GM18867 (cell line): Measurements from ENCODE around the gene MASTL.
A peak's percentile ranks its signal among the peaks of the same experiment; 100 is the strongest.
"Not testable (repeated sequence)": the region's sequence is repeated elsewhere in the genome, so short reads cannot be mapped to it uniquely, and the experiment has no call there.

Experiments
- ATAC-seq: cut with Tn5 transposase; IDR thresholded peaks from one replicate; pipeline ENCODE4 v1.9.1; 2021; ENCODE audit warnings: mild to moderate bottlenecking, moderate library complexity; ENCODE audit not compliant: unreplicated experiment

MASTL gene

DNA sequence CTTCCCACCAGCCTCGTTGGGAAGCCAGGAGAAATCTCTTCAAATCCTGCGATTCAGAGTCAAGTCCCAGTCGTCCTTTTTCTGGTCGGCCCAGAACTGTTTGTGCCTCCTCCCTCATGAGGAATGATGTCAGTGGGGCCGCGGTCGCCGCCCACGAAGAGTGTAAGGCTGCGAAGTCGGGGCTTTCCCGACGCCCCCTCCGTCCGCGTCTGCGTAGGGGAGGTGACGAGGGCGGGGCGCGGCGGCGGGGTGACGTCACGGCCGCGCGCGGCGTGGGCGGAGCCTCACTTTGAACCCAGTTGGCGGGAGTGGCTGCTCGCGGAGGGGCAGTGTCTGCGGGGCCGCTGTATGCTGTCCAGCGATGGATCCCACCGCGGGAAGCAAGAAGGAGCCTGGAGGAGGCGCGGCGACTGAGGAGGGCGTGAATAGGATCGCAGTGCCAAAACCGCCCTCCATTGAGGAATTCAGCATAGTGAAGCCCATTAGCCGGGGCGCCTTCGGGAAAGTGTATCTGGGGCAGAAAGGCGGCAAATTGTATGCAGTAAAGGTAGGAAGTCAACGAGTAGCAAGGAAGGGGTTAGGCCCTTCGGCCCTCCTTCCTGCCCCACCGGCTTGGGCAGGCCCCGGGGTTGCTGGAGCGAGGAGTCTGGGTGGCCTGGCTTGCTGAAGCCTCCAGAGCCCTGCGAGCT, at the start of gene MASTL:
Gene MASTL, plus strand, starts transcription at position 287 of the 689 bp plus-strand sequence. Its CDS starts 75 bp downstream, at position 362.
- peak; percentile 80 for ATAC-seq

DNA sequence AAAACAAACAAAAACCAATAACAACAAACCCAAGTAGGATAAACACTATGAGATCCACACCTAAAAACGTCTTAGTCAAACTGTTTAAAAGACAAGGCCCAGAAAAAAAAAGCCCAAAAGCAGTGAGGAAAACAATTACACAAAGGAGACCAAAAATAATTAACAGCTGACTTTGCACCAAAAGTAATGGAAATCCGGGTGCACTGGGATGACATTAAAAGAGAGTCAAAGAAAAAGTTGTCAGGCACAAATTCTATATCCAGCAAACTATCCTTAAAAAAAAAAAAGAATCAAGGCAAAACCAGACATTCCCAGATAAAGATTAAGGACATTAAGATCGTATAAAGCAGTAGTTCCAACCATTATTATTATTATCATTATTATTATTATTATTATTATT, 47.0 kb upstream of the MASTL start:
- no peak for ATAC-seq

DNA sequence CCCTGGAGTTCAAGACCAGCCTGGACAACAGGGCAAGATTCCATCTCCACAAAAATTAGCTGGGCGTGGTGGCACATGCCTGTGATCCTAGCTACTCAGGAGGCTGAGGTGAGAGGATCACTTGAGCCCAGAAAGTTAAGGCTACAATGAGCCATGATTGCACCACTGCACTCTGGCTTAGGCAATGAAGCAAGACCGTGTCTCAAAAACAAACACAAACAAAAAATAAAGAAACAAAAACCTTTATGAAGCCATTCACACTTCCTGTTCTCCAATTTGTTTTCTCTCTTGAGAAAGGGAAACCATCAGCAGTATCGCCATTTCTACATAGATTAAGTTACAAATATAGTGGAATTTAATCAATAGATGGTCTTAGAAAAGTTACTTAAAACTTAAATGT, 20.8 kb upstream of the MASTL start:
- ATAC-seq: no peak

DNA sequence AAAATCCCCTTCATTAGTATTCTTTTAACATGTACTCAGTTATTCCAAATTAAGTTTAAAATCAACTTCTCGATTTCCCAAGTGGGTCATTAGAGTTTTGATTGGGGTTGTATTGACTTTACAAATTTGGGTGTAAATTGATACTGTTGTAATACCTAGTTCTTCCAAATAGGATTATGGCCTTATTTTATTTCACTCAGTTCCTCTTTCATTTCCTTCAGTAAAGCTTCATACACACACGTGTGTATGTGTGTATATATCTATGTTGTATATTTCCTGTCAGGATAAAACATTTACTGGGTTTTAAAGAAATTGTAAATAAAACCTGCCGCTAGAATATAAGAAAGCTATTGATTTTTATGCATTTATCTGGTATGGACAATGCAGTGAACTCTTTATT, 16.9 kb upstream of the MASTL start:
- ATAC-seq: no peak

DNA sequence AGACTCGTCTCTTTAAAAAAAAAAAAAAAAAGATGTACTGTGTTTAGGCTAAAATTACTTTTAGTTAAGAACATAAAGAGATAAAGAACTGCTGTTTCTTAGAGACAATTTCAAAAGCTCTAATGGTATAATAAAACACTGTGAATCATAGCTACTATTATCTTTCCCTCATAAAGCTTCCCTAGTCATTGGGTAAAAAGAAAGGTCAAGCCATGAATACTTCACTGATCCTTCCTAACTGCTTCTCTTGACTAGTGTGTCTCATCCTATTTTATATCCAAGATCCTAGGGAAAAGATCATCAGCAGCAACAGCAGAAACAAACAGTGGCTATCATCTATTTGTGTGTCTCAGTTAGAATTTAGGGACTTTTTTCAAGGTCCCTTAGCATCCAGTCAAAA, 11.5 kb upstream of the MASTL start:
- no peak for ATAC-seq

DNA sequence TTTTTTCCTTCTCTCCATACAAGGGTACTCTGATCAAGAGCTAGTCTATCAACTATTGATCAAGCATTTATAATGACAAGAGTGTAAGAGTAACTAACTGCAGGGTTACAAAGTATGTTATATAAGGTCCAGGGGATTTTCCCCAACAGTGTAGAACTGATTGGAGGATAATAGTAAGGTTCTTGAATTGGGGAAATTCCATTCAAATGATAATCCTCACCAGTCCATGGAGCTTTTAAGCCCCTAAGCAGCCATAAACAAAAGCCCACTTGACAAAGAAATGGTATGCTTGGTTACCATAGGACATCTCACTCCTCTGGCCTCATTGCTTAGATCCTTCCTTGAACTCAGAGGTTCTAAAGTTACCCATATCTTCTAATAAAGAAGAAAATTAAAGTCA, 9.2 kb upstream of the MASTL start:
- no peak for ATAC-seq

DNA sequence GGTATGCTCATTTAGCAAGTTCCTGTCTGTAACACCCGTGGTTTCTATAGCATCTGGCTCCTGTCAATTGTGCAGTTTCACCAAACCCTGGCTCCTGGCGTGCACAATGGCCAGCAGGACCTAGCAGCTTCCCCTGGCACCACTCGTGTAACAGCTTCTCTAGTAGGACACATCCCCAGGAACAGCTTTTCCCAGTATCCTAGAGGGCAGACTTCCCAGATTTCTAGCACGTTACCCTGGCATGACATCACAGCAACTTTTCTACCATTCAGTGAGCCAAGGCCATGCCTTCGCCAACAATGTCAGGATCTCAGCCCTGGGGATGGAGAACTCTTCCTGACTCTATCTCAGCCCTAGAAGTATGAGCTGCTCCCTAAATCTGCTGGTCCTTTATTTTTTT, 7.5 kb upstream of the MASTL start:
- ATAC-seq: no peak

DNA sequence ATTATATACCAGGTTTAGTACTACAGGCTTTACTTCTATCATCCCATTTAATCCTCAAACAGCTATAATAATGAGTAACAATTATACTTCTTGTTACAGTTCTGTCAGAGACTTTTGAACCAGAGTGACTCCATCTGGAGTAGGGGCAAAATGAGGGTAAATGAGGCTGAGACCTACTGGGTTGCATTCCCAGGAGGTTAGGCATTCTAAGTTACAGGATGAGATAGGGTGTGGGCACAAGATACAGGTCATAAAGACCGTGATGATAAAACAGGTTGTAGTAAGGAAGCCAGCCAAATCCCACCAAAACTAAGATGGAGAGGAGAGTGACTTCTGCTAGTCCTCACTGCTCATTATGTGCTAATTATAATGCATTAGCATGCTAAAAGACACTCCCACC, 4.9 kb upstream of the MASTL start:
- no peak for ATAC-seq

DNA sequence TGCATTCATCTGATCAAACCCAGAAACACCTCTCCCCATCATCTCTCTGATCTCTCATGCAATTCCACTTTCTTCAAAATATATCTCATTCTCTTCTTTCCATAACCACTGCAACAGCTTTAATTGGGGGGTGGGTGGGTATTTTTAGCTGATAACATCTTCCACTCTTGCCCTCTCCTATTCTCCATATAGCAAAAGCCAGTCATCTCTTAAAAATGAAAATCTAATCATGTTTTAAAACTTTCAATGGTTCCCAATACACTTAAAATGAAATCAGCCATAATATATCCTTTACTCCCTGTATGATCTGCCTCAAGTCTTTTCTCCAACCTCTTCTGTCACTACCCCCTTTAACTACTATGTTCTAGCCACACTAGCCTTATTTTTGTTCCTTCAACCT, 2.5 kb upstream of the MASTL start:
- ATAC-seq: no peak

DNA sequence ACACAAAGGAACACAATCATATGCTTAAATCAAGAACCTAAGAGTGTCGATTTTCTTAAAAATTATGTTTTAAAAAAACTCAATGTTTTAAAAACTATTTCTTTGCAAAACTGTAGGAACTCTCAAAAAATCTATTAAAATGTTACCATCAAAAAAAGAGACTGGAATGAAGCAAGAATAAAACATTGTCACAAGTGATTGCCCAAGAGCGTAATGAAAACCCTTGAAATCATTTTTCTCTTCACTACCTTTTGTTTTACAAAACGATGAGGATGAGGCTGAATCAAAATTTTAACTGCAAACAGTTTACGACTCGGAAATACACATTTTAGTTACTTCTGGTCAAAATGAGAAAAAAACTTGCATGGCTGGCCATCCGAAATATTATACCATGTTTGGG, 1.8 kb upstream of the MASTL start:
- ATAC-seq: no peak

DNA sequence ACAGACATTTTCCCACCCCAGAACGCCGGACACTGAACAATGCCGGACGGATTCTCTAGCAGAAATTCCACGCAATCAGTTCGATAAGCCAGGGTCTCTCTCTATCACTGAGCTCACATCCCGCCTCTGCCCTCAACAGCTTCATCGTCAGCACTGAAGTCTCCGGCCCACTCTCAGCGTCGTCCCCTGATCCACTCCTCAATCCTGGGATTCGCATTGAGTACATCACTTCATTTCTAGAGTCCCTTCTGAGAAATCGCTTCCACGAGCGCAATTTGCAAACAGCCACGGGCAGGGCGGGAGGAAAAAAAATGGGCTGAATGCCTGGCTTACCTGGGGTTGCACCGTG, 1.3 kb upstream of the MASTL start:
- peak; percentile 7 for ATAC-seq

DNA sequence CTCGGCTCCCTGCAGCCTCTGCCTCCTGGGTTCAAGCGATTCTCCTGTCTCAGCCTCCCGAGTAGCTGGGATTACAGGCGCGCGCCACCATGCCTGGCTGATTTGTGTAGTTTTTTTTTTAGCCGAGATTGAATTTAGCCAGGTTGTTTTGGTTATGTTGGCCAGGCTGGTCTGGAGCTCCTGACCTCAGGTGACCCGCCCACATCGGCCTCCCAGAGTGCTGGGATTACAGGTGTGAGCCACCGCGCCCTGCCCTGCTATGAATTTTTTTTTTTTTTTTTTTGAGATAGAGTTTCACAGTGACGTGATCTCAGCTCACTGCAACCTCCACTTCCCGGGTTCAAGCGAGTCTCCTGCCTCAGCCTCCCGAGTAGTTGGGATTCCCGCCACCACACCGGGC, 1.4 kb downstream of the MASTL start:
- ATAC-seq: not testable (repeated sequence)

DNA sequence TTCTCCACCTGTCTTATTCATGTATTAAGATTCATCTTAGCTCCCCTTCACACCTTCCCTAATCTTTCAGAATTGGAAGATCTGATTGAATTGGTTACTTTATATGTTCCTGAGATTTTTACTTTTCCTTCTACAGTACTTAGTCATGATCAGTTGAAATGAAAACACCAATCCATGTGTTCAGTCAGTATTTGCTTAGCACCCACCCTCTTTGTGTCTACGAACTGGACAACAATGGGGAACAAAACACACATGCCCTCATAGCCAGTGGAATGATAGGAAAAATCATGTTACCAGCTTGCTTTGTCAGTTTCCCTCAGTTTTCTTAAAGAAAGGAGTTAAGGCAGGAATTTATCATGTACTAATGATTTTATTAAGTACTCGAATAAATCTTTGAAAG, 2.0 kb downstream of the MASTL start:
- no peak for ATAC-seq

DNA sequence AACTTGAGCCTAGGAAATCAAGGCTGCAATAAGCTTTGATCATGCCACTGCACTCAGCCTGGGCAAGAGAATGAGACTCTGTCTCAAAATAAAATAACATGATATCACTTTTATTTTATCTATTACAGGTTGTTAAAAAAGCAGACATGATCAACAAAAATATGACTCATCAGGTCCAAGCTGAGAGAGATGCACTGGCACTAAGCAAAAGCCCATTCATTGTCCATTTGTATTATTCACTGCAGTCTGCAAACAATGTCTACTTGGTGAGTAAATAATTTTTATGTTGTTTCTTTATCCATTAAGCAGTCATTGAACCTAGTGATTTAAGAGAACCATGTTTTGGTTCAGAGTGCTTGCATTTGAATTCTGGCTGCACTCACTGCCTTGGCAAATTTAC, 3.3 kb downstream of the MASTL start:
- no peak for ATAC-seq

DNA sequence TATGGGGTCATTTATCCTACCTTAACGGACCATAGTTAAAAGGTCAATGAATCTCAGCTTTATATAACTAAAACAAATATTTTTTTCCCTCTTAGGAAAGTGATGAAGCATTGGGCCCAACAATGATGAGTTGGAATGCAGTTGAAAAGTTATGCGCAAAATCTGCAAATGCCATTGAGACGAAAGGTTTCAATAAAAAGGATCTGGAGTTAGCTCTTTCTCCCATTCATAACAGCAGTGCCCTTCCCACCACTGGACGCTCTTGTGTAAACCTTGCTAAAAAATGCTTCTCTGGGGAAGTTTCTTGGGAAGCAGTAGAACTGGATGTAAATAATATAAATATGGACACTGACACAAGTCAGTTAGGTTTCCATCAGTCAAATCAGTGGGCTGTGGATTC, 14.7 kb downstream of the MASTL start:
- ATAC-seq: no peak

DNA sequence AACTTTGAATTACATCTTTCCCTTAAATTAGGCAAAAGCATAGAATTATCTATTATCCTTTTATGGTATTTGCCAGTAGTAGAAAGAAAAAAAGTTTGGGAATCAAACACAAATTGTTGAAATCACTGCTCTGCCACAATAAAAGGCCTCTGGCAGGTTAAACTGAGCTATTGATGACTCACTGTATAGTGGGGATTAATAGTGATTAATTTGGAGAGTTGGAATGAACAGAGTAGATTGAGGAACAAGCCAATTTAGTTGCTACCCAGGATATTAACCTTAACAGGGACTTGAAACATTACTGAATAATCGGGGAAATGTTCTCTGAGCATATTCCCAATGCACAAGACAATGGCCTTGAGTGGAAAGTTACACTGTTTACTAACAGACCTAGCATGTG, 33.1 kb downstream of the MASTL start:
- ATAC-seq: no peak

DNA sequence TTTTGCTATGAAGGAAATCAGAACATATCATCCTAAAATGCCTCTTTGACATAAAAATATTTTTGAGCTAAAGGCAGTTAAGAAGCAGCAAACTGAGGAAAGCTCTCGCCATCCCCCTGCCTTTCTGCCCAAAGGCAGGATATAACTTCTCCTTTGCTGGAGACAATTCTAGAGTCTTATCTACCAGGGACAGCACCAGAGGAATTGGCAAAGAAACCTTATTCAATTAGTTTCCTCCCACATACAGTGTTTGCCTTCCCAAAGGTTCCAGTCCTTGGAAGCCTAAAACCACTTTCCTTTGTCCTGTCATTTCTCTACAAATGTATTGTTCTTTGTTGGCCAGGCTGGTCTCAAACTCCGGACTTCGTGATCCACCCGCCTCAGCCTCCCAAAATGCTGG, 33.7 kb downstream of the MASTL start:
- no peak for ATAC-seq

DNA sequence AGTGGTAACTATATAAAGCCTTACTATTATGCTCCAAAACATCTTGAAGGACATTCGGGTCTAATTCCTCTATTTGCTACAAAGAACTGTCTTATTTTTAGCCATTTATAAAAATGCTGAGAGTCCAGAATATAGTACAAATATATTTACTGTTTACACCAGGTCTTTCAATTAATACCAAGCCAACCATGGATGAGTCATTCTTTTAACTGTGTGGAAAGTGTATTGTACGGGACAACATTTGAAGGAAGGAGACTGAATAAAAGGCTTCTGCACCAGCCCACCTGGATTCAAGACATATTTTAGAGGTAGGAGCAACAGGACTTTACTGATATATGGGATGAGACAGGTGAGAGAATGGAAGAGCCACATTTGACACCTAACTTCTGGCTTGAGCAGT, 35.4 kb downstream of the MASTL start:
- ATAC-seq: no peak

DNA sequence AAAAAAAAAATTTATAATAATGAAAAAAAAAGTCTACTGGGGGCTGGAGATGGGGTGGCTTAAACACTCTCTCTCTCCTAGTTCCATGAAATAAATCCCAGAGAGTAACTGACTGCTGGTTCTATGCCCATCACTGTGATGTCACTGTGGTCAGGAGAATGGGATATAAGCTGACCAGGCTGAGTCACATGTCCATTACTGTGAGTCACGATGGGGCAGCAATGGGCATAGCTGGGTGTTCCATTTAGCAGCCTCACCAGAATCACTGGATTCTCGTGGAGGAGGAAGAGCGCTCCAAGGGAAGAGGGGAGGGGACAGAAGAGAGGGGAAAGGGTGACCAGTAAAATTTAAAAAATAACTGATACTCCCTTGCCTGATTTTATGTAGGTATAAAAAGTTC, 37.1 kb downstream of the MASTL start:
- ATAC-seq: no peak

DNA sequence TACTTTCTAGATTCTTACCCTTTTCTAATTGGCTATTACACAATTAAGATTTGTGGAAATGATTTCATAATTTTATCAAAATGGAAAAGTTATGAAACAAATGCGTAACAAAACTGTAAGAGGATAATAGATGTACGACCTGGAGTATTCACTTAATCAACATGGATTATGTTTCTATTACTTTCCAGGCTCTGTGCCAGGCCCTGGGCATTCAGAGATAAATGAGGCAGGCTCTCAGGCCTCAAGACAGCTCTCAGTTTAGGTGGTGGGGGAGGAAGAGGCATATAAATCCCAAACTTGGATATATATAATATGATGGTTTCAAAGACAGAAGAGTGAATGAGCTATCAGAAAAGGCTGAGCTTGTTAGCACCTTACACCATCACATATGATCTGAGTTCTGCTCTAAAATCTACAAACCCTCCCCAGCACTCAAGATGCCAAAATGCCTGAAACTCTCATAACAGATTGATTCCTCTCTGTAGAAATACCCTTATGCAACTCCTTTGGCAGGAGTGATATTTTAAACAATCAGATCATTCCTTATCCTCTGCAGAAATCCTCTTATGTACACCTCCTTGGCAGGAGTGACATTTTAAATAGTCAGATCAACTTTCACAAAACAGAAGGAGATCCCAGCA, 42.9 kb downstream of the MASTL start:
- ATAC-seq: no peak

DNA sequence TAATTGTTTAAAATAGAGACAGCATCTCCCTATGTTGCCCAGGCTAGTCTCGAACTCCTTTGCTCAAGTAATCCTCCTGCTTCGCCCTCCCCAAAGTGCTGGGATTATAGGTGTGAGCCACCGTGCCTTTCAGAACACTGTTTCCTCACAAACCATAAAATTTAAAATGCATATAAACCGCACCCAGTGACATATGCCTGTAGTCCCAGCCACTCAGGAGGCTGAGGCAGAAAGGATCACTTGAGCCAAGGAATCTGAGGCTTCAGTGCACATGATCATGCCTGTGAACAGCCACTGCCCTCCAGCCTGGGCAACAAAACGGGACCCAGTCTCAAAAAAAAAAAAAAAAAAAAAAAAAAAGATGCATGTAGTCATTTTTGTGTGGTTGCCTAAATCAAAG, 48.7 kb downstream of the MASTL start:
- ATAC-seq: no peak

DNA sequence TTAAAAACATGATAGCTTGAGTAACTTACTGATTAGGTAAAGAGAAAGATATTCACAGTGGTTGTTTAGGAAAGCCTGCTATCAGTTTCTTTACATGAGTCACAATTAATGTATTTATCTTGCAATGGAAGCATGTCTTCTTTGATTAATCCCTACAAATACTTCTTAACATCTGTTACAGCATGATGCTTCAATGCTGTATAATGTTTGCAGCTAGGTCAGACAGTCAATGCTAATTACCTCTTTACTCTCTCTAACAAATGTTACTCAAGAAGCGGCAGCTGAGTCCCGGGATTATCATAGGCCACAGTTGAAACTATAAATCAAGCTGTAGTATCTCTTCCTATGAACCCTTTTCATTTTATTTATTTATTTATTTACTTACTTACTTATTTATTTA, 52.2 kb downstream of the MASTL start:
- no peak for ATAC-seq

DNA sequence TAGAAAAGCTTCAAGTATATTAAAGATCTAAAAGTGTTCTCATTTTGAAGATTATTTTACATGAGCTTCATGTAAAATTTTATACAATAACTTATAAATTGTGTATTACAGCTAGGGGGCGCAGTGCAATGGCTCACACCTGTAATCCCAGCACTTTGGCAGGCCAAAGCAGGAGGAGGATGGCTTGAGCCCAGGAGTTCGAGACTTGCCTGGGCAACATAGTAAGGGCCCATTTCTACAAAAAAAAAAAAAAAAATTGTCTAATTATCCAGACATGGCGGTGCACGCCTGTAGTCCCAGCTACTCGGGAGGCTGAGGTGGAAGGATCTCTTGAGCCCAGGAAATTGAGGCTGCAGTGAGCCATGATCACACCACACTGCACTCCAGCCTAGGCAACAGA, 68.8 kb downstream of the MASTL start:
- ATAC-seq: peak; percentile 61
